CD4-positive, alpha-beta T cell treated with Interleukin-4 for 1 hour (primary cell): ENCODE data around the gene TMEM74B.
"Not testable (repeated sequence)": the region's sequence is repeated elsewhere in the genome, so short reads cannot be mapped to it uniquely, and the experiment has no call there.

Source experiments
- DNase-seq, 2 donors: peaks; one replicate each; pipeline ENCODE4 v3.0.0-alpha.2; 2020 to 2022

The TMEM74B gene

DNA sequence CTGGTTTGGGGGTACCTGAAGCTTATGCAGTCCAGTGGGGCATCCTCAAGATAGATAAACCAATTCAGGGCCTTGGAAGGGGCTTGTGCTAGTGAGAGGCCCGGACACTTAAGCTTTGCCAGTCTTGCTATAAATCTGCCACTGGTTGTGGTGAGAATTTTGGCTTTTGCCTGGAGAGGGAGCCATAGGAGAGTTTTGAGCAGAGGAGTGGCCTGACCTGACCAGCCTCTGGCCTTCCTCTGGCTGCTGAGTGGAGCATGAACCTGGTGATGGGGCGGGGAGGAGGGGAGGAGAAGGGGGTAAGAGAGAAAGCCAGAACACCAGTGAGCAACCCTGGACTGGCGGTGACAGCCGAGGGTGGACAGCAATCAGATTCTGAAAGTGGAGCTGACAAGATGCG is 7.1 kb downstream of the TMEM74B start:
- DNase-seq = no peak

DNA sequence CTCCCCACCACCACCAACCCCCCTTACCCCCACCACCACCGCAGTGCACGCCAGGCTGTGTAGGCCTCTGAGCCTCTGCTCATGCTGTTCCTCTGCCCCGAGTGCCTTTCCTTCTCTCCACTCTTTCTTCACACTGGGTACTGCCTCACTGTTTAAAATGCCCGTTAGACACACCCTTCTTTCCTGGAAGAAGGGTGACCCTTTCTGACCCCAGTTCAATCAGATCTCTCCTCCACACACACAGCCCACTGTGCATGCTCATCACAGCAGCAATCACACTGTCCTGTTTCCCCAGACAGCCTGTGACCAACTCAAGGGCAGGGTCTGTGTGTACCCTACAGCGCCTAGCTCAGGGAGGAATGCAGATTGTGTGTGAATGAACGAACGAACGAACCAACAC is 10.0 kb downstream of the TMEM74B start:
- no peak for DNase-seq

DNA sequence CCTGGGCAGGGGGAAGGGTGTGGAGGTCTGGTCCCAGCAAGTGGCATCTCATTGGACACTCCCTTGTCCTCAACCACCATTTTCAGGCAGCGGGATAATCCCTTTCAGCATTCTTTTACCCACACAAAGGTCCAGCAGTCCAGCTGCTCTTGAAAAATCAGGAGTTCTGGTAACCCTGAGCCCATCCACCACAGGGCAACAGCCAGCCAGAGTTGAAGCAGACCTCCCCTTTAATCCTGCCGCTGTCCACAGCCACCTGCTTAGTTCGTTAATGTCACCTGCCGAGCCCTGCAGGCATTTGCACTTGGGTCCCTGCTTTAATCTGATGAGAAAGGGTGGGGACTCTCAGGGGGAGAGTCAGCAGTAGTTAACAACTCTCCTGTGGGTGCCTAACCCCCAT is 11.1 kb downstream of the TMEM74B start:
- DNase-seq = no peak

DNA sequence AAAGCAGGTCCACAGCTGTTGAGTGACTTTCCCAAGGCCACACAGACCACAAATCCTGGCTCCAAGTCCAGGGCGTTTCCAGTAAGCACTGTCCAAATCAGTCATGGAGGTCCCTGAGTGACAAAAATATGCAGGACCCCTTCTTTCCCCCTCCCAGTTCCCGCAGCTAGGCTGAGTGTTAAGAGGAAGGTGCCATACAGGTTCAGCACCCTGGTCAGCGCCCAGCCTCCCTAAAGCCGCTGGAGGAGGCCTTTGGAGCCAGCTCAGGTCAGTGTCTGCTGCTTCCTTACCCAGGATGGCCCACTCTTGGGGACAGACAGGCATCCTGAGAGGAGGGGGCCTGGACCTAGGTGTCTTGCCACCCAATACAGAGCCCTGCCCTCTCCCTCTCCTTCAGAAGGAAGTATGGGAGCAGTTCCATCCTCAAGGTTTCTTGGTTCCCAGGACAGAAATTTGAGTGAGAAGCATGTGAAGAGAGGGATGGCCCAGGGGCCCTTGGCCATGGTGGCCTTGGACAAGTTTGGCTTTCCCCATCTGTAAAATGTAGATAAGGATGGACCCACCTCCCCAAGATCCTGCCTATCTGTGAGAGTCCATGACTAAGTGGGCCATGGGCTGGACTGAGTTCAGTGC is 13.2 kb downstream of the TMEM74B start:
- DNase-seq = no peak

- DNase-seq = no peak
Observed at GRCh38 chr20:1169224-1169623, 15.6 kb downstream of the TMEM74B start.

GRCh38 chr20:1166948-1167720 is 17.6 kb downstream of the TMEM74B start:
- DNase-seq = no peak

DNA sequence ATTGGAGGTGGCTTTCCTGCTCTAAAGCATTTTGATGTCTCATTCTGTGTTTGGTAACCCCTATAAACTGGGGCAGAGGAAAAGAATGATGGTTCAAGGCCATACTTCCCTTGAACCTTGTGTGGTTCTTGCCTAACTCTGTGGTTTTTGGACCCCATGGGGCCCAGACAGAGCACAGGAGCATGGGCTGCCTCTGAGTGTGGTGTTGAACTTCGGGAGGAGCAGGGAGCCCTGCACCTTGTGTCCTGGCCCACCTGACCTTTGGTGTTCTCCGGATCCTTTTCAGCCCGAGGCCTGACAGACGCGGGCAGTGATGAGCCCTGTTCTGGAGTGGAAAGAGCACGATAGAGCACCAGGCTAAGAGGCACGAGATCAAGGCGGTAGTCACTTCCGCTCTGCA is 18.8 kb downstream of the TMEM74B start:
- no peak for DNase-seq

DNA sequence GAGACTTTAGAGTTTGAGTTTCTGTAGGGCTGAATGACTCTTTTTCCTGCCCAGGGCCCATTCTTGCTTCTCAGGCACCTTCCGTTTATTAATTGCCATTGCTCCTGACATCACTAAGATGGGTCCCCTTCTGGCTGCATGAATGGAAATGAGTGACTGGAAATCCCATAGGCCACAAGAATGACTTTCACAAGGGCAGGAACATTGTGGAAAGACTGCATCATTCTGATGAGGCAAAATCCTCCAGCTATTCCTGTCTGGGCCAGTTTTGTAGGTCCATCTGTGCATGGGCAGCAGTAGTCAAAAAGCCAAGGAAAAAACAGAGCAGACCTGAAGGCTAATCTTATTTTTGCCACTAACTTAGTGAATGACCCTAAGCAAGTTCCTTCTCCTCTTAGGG is 19.3 kb downstream of the TMEM74B start:
- DNase-seq = no peak

DNA sequence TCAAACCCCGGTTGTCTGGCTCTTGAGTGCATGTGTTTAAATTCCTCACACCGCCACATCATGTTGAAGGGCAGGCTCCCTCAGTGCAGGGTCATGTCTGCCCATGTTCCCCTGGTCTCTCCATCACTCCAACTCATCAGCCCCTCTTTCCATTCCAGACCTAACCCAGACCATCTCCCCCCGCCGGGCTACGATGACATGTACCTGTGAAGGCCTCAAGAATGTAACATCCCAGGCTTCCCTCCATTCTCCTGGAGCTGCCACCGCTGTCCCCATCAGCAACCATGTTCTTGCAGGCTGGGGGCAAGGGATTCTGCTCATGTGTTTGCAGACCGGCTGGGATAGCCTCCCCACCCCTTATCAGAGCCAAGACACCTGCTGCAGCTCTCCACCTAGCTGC is 19.9 kb downstream of the TMEM74B start:
- no peak for DNase-seq

DNA sequence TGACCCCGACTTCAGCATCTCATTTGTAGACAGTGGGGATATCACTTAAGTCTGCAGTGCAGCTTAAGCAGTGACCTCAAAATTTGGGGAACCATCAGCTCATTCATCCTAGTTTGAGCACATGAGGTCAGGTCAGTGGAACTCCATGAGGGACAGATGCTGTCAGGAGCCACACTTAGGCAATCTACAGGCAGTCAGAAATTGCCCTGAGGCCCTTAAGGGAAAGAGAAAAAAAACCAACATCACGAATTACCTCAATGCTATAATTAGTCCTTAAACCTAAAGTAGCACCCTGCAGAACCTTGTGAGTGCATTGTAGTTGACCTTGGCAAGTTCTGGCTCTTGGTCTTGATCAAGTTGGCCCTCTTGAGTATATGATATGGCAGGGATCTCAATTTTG is 21.1 kb downstream of the TMEM74B start:
- no peak for DNase-seq

DNA sequence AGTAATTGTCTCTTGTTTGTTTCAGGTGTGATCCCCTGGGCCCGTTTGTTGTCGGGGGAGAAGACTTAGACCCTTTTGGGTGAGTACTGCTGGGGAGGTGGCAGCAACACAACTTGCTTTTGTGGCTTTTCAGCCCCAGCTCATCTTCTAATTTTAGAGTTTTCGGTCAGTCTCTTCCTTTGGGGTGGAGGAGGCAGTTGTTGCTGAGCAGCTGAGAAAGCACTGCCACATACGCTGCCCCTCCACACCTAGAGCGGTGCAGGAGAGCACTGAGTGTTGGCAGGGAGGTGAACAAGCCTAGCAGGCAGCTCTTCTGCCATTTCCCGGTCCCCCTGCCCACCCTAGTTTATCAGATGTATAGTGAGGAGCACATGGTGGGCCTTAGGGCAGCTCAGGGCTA is 21.7 kb downstream of the TMEM74B start:
- DNase-seq = no peak

GRCh38 chr20:1160991-1161390 is 23.8 kb downstream of the TMEM74B start:
- DNase-seq = no peak

- DNase-seq = no peak
Observed at GRCh38 chr20:1160496-1160895, 24.3 kb downstream of the TMEM74B start.

DNA sequence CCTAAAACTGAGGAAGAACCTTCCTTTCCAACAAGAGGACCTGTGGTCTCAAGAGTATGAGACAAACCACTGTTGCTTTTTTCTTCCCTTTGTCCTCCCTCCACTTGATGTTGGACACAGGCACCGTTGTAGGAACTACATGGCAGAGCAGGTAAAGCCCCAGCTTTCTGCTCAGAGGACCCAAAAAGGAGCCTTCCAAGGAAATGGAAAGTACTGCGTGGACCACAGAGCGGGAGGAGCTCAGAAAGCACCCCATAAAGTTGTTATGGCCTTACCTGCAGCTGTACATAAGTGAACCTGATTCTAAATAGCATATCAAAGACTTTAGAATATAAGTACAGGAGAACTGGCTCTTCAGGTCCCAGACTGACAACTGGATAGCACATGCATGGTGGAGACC is 29.4 kb downstream of the TMEM74B start:
- DNase-seq = no peak

GRCh38 chr20:1154691-1155090 is 30.1 kb downstream of the TMEM74B start:
- DNase-seq = no peak

- DNase-seq = no peak
Observed at GRCh38 chr20:1154226-1154625, 30.6 kb downstream of the TMEM74B start.

GRCh38 chr20:1150968-1151367 is 33.8 kb downstream of the TMEM74B start:
- DNase-seq = no peak

- DNase-seq = no peak
Observed at GRCh38 chr20:1150218-1150617, 34.6 kb downstream of the TMEM74B start.

DNA sequence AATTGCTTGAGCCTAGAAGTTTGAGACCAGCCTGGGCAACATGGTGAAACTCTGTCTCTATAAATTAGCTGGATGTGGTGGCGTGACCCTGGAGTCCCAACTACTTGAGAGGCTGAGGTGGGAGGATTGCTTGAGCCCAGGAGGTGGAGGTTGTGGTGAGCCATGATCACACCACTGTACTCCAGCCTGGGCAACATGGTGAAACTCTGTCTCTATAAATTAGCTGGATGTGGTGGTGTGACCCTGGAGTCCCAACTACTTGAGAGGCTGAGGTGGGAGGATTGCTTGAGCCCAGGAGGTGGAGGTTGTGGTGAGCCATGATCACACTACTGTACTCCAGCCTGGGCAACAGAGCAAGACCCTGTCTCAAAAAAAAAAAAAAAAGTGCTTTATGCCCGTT is 35.0 kb downstream of the TMEM74B start:
- DNase-seq = not testable (repeated sequence)

- DNase-seq = no peak
Observed at GRCh38 chr20:1146957-1147356, 37.8 kb downstream of the TMEM74B start.

- no peak for DNase-seq
Observed at GRCh38 chr20:1144401-1145172, 40.2 kb downstream of the TMEM74B start.

DNA sequence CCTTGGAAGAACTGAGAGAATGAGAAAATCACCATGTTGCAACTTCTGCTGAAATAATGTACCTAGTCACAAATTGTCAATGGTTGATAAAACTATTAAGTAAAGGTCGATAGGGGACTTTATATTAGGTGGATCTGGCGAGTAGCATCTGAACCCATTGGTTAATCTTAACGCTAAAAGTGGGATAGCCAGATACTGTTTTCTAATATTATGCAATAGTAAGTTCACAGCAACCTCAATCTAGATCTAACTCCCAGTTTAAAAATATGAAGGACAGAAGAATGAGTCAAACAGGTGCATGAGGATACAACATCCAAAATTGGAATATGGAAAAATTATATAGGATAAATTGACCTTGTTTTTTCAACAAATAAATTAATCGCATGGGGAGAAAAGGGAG is 47.5 kb downstream of the TMEM74B start:
- DNase-seq = no peak

- no peak for DNase-seq
Observed at GRCh38 chr20:1134836-1135235, 49.9 kb downstream of the TMEM74B start.

DNA sequence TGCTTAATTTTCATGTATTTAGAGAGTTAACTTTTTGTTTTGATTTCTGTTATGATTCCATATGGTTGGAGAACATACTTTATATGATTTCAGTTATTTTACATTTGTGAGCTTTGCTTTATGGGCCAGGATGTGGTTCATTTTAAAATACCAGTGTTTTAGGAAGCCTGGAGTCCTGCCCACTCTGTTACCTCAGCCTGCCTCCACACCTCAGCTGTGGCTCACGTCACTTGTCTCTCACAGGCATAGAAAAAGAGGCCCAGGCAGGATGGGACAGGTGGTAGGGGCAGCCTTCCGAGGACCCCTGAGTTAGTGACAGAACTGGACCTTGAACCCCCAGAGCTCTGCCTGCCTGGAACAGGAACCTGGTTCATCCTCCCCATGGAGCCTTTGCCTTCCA is 50.4 kb downstream of the TMEM74B start:
- DNase-seq = no peak
